DMS153 treated with DMSO at 0.1 percent for 48 hours (cell line): Measurements from ENCODE around the gene ACTL8.
A peak's percentile ranks its signal among the peaks of the same experiment; 100 is the strongest.

Experiments used
- DNase-seq: peaks from one replicate; lab custom pipeline; 2025; ENCODE audit not compliant: unreplicated experiment; lab: John Stamatoyannopoulos, UW

ACTL8 gene

GRCh38 chr1:17755120-17755519 is at the start of gene ACTL8:
ACTL8 (plus strand) TSS chr1:17755333; CDS start chr1:17823009, 67,676 bp downstream.
- DNase-seq, result no peak

DNA sequence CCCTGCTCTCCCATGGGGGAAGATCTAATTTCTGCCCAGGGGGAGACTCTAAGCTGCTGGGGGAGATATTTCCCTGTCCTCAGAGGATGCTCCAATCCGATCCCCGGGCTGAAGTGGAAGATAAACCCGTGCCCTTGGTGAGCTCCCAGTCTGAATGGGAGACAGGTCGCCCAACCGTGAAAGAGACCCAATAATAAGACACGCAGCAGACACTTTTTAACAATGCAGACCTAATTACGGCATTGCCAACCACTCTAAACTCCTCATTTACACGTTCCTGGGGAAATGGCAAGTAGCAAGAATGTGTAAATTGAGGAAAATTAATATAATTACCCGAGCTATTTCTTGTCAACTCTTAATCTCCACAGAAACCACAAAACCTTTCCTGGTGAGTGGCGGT is 48.7 kb upstream of the ACTL8 start:
- DNase-seq, result no peak

DNA sequence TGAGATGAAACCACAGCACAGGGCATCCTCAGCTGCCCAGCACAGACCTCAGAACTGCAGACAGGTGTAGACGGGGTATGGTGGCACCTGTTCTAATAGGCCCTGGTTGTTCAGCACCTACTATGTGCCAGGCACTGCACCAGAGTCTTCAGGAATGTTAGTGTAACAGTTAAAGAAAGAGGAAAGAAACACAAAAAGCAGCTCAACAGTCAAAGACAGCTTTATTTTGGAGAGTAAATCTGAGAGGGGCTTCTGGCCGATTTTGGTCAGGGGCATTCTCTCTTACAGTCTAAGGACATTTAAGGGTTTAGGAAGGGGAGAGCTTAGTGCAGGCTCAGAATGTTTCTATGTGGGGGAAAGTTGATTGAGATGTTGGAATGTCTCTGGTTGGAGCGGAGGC is 45.2 kb upstream of the ACTL8 start:
- no peak for DNase-seq

DNA sequence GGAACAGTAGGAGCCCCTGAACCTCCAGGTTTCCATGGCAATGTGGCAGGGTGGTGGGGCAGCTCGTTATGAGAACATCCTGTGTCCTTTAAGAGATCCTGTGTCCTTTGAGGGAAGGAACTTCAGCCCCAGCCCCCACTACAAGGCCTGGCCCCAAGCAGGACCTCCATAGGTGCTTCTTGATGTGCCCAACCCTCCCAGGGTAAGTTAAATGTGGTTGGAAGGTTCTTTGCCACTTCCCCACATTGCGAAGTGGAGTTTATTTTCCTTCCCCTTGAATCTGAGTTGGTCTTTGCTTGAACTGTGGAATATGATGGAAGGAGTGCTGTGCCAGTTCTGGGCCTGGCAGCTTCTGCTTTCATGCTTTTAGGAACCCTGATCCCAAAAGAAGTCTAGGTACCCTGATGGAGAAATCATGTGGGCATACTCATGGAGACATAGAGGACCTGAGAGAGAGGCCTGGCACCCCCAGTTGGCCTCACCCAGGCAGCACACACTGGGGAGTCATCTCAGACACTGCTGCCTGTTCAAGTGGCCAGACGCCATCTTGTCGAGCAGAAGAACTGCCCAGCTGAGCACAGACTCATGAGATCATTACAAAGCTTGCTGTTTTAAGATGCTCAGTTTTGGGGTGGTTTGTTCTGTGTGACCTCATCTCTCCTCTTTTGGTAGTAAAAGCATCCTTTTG is 44.1 kb upstream of the ACTL8 start:
- DNase-seq, result no peak

GRCh38 chr1:17711577-17711910 is 43.6 kb upstream of the ACTL8 start:
- DNase-seq, result no peak

- DNase-seq, result no peak
Observed at GRCh38 chr1:17711941-17712340, 43.2 kb upstream of the ACTL8 start.

GRCh38 chr1:17713993-17714392 is 41.1 kb upstream of the ACTL8 start:
- DNase-seq, result no peak

- peak; percentile 10 for DNase-seq
Observed at GRCh38 chr1:17717594-17718535, 37.3 kb upstream of the ACTL8 start.

- no peak for DNase-seq
Observed at GRCh38 chr1:17719874-17720273, 35.3 kb upstream of the ACTL8 start.

DNA sequence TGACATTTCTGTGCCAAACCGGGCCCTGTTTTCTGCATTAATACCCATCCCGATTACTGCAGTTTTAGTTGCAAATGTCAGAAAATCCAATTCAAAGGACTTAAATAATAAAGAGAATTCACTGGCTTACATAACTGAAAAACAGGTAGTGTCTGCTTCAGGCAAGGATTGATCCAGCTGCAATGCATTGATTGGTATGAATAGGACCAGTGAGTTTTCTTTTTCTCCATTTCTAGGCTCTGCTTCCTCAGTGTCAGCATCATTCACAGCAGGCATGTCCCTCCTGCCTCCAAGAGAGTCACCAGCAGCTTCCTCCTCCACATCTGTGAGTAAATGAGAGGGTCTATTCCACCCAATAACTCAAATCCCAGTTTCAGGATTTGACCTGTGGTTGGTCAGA is 33.7 kb upstream of the ACTL8 start:
- no peak for DNase-seq

DNA sequence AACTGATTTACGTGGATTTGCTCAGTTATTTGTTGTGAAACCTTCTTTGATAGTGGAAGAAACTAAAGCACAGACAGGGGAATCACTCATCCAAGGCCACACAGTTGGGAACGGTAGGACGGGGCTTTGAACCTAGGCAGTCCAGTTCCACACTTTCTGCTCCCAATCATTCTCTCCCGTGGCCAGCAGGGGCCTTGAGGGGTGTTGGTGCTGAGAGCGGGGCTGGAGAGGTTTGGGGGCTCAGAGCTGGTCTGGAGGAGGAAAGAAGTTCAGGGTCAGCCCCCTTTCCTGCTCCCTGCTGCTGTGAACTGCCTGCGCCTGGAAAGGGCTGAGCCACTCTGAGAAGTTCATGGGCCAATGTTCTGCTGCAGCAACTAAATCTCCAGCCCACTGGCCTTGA is 31.4 kb upstream of the ACTL8 start:
- DNase-seq, result no peak

GRCh38 chr1:17724150-17724549 is 31.0 kb upstream of the ACTL8 start:
- DNase-seq, result no peak

DNA sequence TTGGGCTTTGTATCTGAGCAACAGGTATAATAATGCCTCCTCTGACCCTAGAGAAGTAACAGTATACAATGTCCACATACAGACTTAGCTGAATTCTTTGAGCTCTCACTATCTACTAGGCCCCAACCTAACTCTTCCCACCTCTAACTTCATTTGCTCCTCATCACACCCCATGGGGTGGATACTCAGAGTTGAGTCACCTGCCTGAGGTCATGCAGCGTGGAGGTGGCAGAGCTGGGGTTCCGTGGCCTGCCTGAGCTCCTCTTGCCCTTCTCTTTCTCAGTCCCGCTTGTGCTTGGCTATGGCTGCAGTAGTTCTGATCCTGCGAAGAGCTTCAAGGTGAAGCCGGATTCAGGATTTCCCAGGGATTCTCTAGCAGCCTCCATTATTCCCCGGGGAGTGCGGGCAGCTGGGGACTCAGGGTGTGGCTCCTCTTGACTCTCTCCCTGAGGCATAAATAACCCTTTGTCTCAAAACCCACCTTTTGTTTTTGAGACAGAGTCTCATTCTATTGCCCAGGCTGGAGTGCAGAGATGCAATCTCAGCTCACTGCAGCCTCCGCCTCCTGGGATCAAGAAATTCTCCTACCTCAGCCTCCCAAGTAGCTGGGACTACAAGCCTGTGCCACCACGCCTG is 29.9 kb upstream of the ACTL8 start:
- peak; percentile 31 for DNase-seq

- no peak for DNase-seq
Observed at GRCh38 chr1:17725811-17726582, 29.1 kb upstream of the ACTL8 start.

DNA sequence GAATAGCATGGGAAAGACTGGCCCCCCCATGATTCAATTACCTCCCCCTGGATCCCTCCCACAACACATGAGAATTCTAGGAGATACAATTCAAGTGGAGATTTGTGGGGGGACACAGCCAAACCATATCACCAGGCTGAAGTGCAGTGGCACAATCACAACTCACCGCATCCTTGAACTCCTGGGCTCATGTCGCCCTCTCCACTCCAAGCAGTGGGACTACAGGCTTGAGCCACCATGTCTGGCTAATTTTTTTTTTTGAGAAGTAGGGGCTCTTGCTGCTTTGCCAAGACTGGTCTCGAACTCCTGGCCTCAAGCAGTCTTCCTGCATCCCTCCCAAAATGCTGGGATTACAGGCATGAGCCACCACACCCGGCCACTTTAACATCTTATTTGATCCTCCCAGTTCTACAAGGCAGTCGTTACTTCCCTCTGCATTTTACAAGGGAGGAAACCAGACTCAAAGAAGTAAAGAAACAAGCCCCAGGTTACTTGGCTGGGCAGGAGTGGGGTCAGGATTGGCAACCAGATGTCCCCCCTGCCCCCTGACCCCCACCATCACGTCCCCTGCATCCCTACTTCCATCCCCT is 26.9 kb upstream of the ACTL8 start:
- no peak for DNase-seq

- no peak for DNase-seq
Observed at GRCh38 chr1:17729248-17729647, 25.9 kb upstream of the ACTL8 start.

- DNase-seq, result no peak
Observed at GRCh38 chr1:17729909-17730308, 25.2 kb upstream of the ACTL8 start.

- DNase-seq, result no peak
Observed at GRCh38 chr1:17731460-17731859, 23.7 kb upstream of the ACTL8 start.

- no peak for DNase-seq
Observed at GRCh38 chr1:17732475-17732874, 22.7 kb upstream of the ACTL8 start.

- no peak for DNase-seq
Observed at GRCh38 chr1:17733661-17734060, 21.5 kb upstream of the ACTL8 start.

- DNase-seq, result no peak
Observed at GRCh38 chr1:17734609-17735008, 20.5 kb upstream of the ACTL8 start.
